Liver (tissue), 9 donors: ENCODE measurements around the gene OR1K1. TPM values are rescaled to one million over a fixed set of nuclear protein-coding genes. Genes with fewer than 3 reads are reported as not detected.
"Not testable (repeated sequence)": the region's sequence is repeated elsewhere in the genome, so short reads cannot be mapped to it uniquely, and the experiment has no call there.

ENCODE experiments used
- DNase-seq: peaks from one replicate; pipeline ENCODE4 v3.0.0-alpha.2; 2017; ENCODE audit warnings: low spot score
- H3K27ac ChIP-seq, 2 donors: one replicate each; pipeline ENCODE4 v1.7.0; 2013; ENCODE audit warnings: inconsistent platforms in 2 of 2, low read length in 2 of 2, control low read depth in 1 of 2, low read depth in 1 of 2, mild to moderate bottlenecking in 1 of 2
- H3K27me3 ChIP-seq, 4 donors: one replicate each; pipeline versions ENCODE4 v1.6.1 to v1.7.0; 2013; ENCODE audit warnings: low read length in 3 of 4, inconsistent platforms in 1 of 4, mild to moderate bottlenecking in 1 of 4, moderate library complexity in 1 of 4; ENCODE audit not compliant: control insufficient read depth in 4 of 4, insufficient read depth in 4 of 4
- H3K36me3 ChIP-seq, 4 donors: one replicate each; pipeline versions ENCODE4 v1.6.1 to v1.7.0; 2013; ENCODE audit warnings: low read length in 3 of 4, mild to moderate bottlenecking in 3 of 4, low read depth in 1 of 4, moderate library complexity in 1 of 4; ENCODE audit not compliant: control insufficient read depth in 4 of 4, insufficient read depth in 3 of 4
- H3K4me1 ChIP-seq, 4 donors: one replicate each; pipeline versions ENCODE4 v1.6.1 to v1.7.0; 2013; ENCODE audit warnings: low read length in 3 of 4, mild to moderate bottlenecking in 3 of 4, moderate library complexity in 1 of 4; ENCODE audit not compliant: control insufficient read depth in 4 of 4, insufficient read depth in 4 of 4
- H3K4me3 ChIP-seq, 3 donors: one replicate each; pipeline versions ENCODE4 v1.6.1 to v1.7.0; 2013; ENCODE audit warnings: low read length in 3 of 3, control low read depth in 1 of 3, low read depth in 1 of 3, mild to moderate bottlenecking in 1 of 3
- H3K9ac ChIP-seq, 2 donors: one replicate each; pipeline ENCODE4 v1.7.0; 2013; ENCODE audit warnings: low read length in 2 of 2, mild to moderate bottlenecking in 2 of 2, moderate library complexity in 2 of 2, control low read depth in 1 of 2, low read depth in 1 of 2
- H3K9me3 ChIP-seq, 4 donors: one replicate each; pipeline versions ENCODE4 v1.6.1 to v1.7.0; 2013; ENCODE audit warnings: low read length in 3 of 4; ENCODE audit not compliant: control insufficient read depth in 4 of 4
- EGR1 ChIP-seq, 2 donors: IDR thresholded peaks; 2 replicates each; pipeline ENCODE4 v1.6.1; 2016 to 2018; ENCODE audit warnings: antibody characterized with exemption in 2 of 2, low read depth in 2 of 2
- GABPA ChIP-seq, 2 donors: IDR thresholded peaks in 1 of 2; conservative IDR thresholded peaks in 1 of 2; 2 replicates each; pipeline ENCODE4 v1.6.1; 2016; ENCODE audit warnings: antibody characterized with exemption in 2 of 2, mild to moderate bottlenecking in 1 of 2, moderate library complexity in 1 of 2
- HNF4A ChIP-seq, 2 donors: conservative IDR thresholded peaks; 2 replicates each; pipeline ENCODE4 v1.6.1; 2016; ENCODE audit warnings: antibody characterized with exemption in 2 of 2, mild to moderate bottlenecking in 2 of 2
- HNF4G ChIP-seq: IDR thresholded peaks from 2 replicates; pipeline ENCODE4 v1.6.1; 2016; ENCODE audit warnings: antibody characterized with exemption
- JUND ChIP-seq, 2 donors: IDR thresholded peaks; 2 replicates each; pipeline ENCODE4 v1.6.1; 2016; ENCODE audit warnings: antibody characterized with exemption in 2 of 2
- NR2F2 ChIP-seq: IDR thresholded peaks from 2 replicates; pipeline ENCODE4 v1.6.1; 2016; ENCODE audit warnings: antibody characterized with exemption
- RAD21 ChIP-seq, 2 donors: IDR thresholded peaks; 2 replicates each; pipeline ENCODE4 v1.6.1; 2016; ENCODE audit warnings: antibody characterized with exemption in 2 of 2, mild to moderate bottlenecking in 2 of 2
- RXRA ChIP-seq, 2 donors: IDR thresholded peaks; 2 replicates each; pipeline ENCODE4 v1.6.1; 2017 to 2018; ENCODE audit warnings: antibody characterized with exemption in 2 of 2, mild to moderate bottlenecking in 1 of 2
- SP1 ChIP-seq: IDR thresholded peaks from 2 replicates; pipeline ENCODE4 v1.6.1; 2018; ENCODE audit warnings: antibody characterized with exemption, mild to moderate bottlenecking
- WGBS: extraction: QIAGEN DNeasy Blood & Tissue Kit; methylation state at CpG from one replicate; pipeline ENCODE4 v1.1.7; 2013; 5-methylcytosine and 5-hydroxymethylcytosine counted together
- polyA plus RNA-seq, 2 donors: library from polyadenylated mRNA; stranded (reverse) in 1 of 2; unstranded in 1 of 2; fragments of 200-250 nt in 1 of 2; fragments of >200 nt in 1 of 2; fragmentation: Nextera tagmentation in 1 of 2; extraction: Ambion mirVana in 1 of 2; gene quantifications; one replicate each; pipeline versions ENCODE4 v1.2.1 to v1.2.3, GENCODE V29; 2013 to 2015
- total RNA-seq, 2 donors: library from RNA; depleted of rRNA; stranded (reverse); fragments of >200 nt; gene quantifications; one replicate each; pipeline ENCODE4 v1.2.3, GENCODE V29; 2014
- TF ChIP-seq, protein P1 (sequence below): IDR thresholded peaks from 2 replicates; pipeline ENCODE4 v1.6.1; 2016; ENCODE audit warnings: antibody characterized with exemption
- TF ChIP-seq, protein P2 (sequence below): fragments of 150-350 bp; IDR thresholded peaks from 2 replicates; pipeline ENCODE4 v1.5.1; 2017; ENCODE audit warnings: improper control_type of control experiment, low read depth, low read length; ENCODE audit not compliant: missing input control
- TF ChIP-seq, protein P3 (sequence below): IDR thresholded peaks from 2 replicates; pipeline ENCODE4 v1.6.1; 2016; ENCODE audit warnings: antibody characterized with exemption, mild to moderate bottlenecking
- TF ChIP-seq, protein P4 (sequence below): IDR thresholded peaks from 2 replicates; pipeline ENCODE4 v1.6.1; 2016; ENCODE audit warnings: antibody characterized with exemption
- donor health status: healthy.
- donor health status: healthy.
- donor health status: healthy.
- donor health status: healthy.
- donor health status: healthy.

The OR1K1 gene
- total and polyA plus RNA-seq, 4 donors: not detected

DNA sequence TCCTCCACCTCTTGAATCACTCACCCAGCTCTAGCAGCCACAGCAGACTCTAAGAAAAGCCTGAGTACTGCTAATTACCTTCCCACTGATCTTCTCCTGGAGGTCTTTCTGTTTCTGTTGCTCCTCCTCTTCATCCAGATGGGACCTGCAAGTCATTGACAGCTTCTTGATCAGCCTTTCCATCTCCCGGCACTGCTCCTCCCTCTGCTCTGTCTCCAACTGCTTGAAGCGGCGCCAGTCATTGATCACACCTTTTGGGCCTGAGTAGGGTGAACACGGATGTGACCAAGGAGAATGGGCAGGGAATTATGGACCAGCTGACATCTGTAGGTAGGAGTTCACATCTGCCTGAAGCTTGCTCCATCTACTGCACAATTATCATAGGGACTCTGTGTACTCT is 23.0 kb downstream of the OR1K1 start:
- Histone ChIP-seq H3K9ac (no peak overlapping the region), H3K27me3 (no peaks in the 10 kb centered on the region), H3K4me1 (peaks cover 5 to 15% (median 12%) of the 10 kb centered on the region in 4 donors), H3K36me3 (peaks cover 2 to 20% (median 12%) of the 10 kb centered on the region in 4 donors), H3K4me3 (no peak overlapping the region), H3K27ac (no peak overlapping the region), H3K9me3 (no peaks in the 10 kb centered on the region)
- no peak for DNase-seq
- WGBS: 89% methylated on average over 4 of the region's 4 CpGs
- no peak for TF ChIP-seq RAD21 (IDR thresholded peaks at IDR 0.05)

DNA sequence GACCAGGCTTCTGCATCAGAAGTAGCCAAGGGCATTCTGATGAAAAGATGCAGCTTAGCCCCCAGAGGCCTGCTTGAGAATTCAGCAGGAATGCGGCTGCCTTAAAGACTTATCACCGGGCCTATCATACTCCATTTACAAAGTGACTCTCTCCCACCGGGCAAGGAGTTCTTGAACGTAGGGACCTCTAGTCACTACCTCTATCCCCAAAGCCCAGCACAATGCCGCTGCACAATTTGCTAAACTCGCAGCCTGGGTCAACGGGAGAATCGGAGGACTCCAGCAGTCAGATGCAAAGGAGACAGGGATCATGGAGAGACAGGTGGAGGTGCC is 27.8 kb downstream of the OR1K1 start:
- peak overlapping the region; percentile 87 to 94 for H3K27ac ChIP-seq
- no peak for DNase-seq
- H3K9me3 ChIP-seq: no peaks in the 10 kb centered on the region
- H3K36me3 ChIP-seq: peaks cover 0 to 4% (median 0%) of the 10 kb centered on the region in 4 donors
- H3K4me1 ChIP-seq: peaks cover 5 to 19% (median 13%) of the 10 kb centered on the region in 4 donors
- TF ChIP-seq NR2F2 (no peak), GABPA (IDR thresholded peaks at IDR 0.05 in 1 of 2, conservative IDR thresholded peaks at IDR 0.05 in 1 of 2) (no peak), SP1 (no peak)
- TF ChIP-seq, protein P1, sequence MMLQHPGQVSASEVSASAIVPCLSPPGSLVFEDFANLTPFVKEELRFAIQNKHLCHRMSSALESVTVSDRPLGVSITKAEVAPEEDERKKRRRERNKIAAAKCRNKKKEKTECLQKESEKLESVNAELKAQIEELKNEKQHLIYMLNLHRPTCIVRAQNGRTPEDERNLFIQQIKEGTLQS: no peak
- TF ChIP-seq, protein P2, sequence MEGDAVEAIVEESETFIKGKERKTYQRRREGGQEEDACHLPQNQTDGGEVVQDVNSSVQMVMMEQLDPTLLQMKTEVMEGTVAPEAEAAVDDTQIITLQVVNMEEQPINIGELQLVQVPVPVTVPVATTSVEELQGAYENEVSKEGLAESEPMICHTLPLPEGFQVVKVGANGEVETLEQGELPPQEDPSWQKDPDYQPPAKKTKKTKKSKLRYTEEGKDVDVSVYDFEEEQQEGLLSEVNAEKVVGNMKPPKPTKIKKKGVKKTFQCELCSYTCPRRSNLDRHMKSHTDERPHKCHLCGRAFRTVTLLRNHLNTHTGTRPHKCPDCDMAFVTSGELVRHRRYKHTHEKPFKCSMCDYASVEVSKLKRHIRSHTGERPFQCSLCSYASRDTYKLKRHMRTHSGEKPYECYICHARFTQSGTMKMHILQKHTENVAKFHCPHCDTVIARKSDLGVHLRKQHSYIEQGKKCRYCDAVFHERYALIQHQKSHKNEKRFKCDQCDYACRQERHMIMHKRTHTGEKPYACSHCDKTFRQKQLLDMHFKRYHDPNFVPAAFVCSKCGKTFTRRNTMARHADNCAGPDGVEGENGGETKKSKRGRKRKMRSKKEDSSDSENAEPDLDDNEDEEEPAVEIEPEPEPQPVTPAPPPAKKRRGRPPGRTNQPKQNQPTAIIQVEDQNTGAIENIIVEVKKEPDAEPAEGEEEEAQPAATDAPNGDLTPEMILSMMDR: no peak
- 3% methylated on average over 8 of the region's 8 CpGs for WGBS
- peak overlapping the region; percentile 83 to 98 (median 95) for H3K4me3 ChIP-seq
- H3K9ac ChIP-seq: peak overlapping the region; percentile 23 to 73
- H3K27me3 ChIP-seq: no peaks in the 10 kb centered on the region

DNA sequence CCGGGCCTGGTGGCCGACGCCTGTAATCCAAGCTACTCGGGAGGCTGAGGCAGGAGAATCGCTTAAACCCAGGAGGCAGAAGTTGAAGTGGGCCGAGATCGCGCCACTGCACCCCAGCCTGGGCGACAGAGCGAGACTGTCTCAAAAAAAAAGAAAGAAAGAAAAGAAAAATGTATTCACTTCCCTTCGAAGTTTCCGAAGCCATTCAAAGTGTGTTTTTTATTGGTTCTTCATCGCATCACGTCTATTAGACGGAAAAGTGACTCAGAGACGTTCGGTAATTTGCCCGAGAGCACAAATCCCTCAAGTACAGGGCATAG is 29.0 kb downstream of the OR1K1 start:
- not testable (repeated sequence) for DNase-seq, H3K27me3 ChIP-seq, H3K36me3 ChIP-seq, H3K9me3 ChIP-seq
- Histone ChIP-seq H3K27ac (peak overlapping the region; percentile 87 to 94), H3K4me1 (peaks cover 5 to 19% (median 13%) of the 10 kb centered on the region in 4 donors), H3K9ac (peak overlapping the region in 1 of 2 donors; percentile 71), H3K4me3 (peak overlapping the region; percentile 83 to 98 (median 95))
- WGBS: 72% methylated on average over 18 of the region's 18 CpGs

DNA sequence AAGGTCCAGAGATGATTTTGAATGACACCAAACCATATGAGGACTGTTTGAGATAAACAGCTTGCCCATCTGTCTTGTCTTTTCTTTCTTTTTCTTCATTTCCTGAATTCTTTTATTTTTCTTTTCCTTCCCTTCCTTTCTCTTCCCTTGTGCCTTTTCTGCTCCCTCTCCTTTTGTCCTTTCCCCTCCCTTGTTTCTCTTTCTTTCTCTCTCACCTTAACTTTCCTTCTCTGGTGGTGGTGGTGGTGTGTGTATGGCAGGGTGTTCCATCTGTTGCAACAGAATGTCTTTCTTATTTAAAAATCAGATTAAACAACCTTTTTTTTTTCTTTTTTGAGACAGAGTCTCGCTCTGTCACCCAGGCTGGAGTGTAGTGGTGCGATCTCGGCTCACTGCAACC is 32.3 kb downstream of the OR1K1 start:
- H3K36me3 ChIP-seq: no peaks in the 10 kb centered on the region
- no peak overlapping the region for H3K4me3 ChIP-seq
- no peaks in the 10 kb centered on the region for H3K27me3 ChIP-seq
- 90% methylated on average over 3 of the region's 3 CpGs for WGBS
- DNase-seq: no peak
- peaks cover 2 to 11% (median 6%) of the 10 kb centered on the region in 4 donors for H3K4me1 ChIP-seq
- H3K9ac ChIP-seq: no peak overlapping the region
- no peaks in the 10 kb centered on the region for H3K9me3 ChIP-seq
- no peak overlapping the region for H3K27ac ChIP-seq
- TF ChIP-seq, protein P2: no peak
- no peak for TF ChIP-seq NR2F2
- TF ChIP-seq, protein P3, sequence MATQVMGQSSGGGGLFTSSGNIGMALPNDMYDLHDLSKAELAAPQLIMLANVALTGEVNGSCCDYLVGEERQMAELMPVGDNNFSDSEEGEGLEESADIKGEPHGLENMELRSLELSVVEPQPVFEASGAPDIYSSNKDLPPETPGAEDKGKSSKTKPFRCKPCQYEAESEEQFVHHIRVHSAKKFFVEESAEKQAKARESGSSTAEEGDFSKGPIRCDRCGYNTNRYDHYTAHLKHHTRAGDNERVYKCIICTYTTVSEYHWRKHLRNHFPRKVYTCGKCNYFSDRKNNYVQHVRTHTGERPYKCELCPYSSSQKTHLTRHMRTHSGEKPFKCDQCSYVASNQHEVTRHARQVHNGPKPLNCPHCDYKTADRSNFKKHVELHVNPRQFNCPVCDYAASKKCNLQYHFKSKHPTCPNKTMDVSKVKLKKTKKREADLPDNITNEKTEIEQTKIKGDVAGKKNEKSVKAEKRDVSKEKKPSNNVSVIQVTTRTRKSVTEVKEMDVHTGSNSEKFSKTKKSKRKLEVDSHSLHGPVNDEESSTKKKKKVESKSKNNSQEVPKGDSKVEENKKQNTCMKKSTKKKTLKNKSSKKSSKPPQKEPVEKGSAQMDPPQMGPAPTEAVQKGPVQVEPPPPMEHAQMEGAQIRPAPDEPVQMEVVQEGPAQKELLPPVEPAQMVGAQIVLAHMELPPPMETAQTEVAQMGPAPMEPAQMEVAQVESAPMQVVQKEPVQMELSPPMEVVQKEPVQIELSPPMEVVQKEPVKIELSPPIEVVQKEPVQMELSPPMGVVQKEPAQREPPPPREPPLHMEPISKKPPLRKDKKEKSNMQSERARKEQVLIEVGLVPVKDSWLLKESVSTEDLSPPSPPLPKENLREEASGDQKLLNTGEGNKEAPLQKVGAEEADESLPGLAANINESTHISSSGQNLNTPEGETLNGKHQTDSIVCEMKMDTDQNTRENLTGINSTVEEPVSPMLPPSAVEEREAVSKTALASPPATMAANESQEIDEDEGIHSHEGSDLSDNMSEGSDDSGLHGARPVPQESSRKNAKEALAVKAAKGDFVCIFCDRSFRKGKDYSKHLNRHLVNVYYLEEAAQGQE: no peak
- TF ChIP-seq JUND (IDR thresholded peaks at IDR 0.05): no peak
- TF ChIP-seq RXRA (IDR thresholded peaks at IDR 0.05): no peak
- TF ChIP-seq RAD21 (IDR thresholded peaks at IDR 0.05): no peak
- TF ChIP-seq SP1: no peak
- TF ChIP-seq, protein P1: no peak
- no peak for TF ChIP-seq HNF4G
- TF ChIP-seq HNF4A (conservative IDR thresholded peaks at IDR 0.05): no peak
- TF ChIP-seq GABPA (IDR thresholded peaks at IDR 0.05 in 1 of 2, conservative IDR thresholded peaks at IDR 0.05 in 1 of 2): no peak
- TF ChIP-seq, protein P4, sequence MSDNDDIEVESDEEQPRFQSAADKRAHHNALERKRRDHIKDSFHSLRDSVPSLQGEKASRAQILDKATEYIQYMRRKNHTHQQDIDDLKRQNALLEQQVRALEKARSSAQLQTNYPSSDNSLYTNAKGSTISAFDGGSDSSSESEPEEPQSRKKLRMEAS: no peak
- no peak for TF ChIP-seq EGR1 (IDR thresholded peaks at IDR 0.05; ENCODE audit: low read depth in 2 of 2)
